CD4-positive, alpha-beta T cell treated with Interleukin-15 for 1 hour (primary cell): ENCODE data around the gene ZBTB5.
"Not testable (repeated sequence)": the region's sequence is repeated elsewhere in the genome, so short reads cannot be mapped to it uniquely, and the experiment has no call there.

Source experiments
- DNase-seq: peaks from one replicate; pipeline ENCODE4 v3.0.0-alpha.2; 2020

The ZBTB5 gene

GRCh38 chr9:37447111-37447510, 18.1 kb downstream of the ZBTB5 start:
- no peak for DNase-seq

DNA sequence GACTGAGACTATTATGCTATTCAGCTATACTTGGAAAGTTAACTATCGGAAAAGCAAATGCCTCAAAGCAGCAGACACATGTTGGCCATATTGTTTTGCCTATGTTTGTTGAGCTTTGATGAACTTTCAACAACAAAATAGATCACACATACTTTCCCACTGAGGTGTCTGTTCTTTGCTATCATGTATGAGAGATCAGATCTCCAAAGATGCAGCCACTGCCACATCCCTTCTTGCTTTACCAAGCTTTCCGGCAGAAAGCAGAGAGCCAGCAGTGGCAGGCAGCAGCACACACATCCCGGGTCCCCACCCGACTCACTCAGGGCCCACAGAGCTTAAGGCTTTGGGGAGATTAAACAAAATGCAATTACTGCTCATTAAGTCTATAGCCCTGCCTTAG, 18.8 kb downstream of the ZBTB5 start:
- no peak for DNase-seq

GRCh38 chr9:37445832-37446231, 19.4 kb downstream of the ZBTB5 start:
- DNase-seq: no peak

DNA sequence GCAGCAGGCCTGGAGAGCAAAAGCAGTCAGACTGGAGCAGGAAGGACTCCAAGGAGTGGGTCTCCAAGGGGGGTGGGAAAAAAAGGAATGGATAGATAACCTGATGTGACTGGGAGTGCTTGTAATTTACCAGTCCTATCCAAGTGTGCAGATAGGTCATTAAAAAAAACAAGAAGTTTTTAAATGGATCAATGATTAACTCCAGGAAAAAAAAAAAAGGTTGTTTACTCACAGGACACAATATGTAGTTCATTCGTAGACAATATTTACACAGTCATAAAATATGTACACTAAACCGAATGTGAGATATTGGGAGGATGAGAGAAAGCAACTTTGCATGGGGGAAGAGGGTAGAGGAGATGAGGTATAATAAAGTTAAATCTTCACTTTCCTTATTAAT, 20.4 kb downstream of the ZBTB5 start:
- DNase-seq: no peak

GRCh38 chr9:37443566-37443965, 21.7 kb downstream of the ZBTB5 start:
- no peak for DNase-seq

- DNase-seq: no peak
Measured at GRCh38 chr9:37442556-37442955, 22.7 kb downstream of the ZBTB5 start.

- DNase-seq: no peak
Measured at GRCh38 chr9:37441776-37442370, 23.4 kb downstream of the ZBTB5 start.

DNA sequence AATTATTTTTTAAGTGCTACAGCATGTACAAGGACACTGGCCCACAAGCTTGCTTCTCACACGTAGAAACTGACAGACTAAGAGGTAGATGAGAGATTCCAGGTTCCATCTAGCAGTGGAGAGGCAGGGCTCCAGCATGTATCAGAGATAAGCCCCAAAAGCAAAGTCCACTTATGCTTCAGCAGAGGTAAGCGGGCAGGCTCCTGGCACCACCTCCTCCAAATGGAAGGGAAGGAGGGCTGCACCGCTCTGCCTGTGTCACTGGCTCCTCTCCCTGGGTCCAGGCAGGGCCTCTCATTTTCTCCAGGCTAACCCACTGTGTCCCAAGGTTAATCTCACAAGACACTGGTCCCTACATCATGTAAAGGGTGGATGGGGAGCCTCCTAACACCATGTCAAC, 26.9 kb downstream of the ZBTB5 start:
- DNase-seq: no peak

DNA sequence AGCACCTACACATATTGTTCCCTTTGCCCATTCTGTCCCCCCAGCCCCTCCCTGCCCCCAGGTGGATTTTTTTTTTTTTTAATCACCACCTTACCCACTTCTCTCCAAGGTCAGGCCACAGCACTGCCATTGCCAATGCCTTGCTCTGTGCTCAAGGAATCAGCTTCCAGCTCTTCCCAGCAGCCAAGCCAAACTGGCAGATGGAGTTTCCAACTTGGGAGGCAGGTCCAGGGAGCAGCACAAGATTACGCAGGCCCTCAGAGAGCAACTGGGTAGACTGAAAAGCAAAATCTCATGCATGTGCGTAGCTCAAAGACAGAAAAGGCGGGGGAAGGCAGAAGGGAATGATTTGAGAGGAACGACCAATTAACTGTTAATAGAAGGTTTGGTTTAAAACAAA, 27.6 kb downstream of the ZBTB5 start:
- no peak for DNase-seq

DNA sequence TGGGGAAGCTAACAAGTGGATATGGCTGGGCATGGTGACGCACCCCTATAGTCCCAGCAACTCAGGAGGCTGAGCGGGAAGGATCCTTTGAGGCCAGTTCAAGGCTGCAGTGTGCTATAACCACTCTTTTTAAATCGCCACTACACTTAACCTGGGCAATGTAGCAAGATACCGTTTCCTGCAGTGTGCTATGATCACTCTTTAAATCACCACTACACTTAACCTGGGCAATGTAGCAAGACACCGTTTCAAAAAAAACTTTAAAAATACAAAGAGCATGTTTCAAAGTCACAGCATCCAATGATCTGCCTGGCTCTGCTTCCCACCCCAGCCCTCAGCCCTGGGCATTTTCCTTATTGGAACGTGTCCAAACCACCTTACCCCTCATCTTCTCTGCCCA, 28.2 kb downstream of the ZBTB5 start:
- DNase-seq: no peak

DNA sequence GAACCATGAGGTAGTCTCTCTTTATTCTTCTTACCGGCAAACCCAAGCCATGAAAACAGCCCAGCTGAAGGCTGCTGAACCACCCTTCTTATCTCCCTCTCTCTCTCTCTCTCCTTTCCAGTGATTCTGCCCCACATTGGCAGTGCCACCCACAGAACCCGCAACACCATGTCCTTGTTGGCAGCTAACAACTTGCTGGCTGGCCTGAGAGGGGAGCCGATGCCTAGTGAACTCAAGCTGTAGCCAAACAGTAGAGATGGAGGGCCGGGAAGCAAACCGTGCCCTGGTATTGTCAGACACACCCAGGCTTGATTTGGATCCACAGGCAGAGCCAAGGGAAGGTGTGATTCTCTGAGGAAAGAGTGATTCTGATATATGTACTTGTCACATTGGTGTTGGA, 28.7 kb downstream of the ZBTB5 start:
- no peak for DNase-seq

DNA sequence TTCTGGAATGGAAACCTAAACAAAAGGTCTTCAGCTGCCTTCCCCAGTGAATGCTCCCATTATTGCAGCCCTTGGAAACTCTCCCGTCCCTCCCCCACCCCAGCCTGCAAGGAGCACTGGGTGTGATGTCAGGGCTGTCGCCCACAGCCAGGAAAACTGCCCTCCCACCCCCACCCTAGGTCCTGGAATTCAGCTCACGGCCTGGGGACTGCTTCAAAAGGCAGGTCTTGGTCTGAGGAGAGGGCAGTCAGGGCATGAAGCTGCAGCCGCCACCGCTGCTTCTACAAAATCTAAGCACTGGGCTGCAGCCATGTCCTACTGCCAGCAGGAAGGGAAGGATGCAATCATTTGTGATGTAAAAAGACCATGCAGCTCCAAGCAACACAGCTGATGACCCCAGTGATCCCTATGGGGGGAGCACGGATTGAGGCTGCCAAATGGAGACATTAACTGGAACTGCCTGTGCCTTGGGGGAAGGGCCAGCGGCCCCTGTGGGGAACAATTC, 31.3 kb downstream of the ZBTB5 start:
- no peak for DNase-seq

- DNase-seq: no peak
Measured at GRCh38 chr9:37432020-37432419, 33.2 kb downstream of the ZBTB5 start.

- DNase-seq: no peak
Measured at GRCh38 chr9:37430841-37431597, 34.2 kb downstream of the ZBTB5 start.

DNA sequence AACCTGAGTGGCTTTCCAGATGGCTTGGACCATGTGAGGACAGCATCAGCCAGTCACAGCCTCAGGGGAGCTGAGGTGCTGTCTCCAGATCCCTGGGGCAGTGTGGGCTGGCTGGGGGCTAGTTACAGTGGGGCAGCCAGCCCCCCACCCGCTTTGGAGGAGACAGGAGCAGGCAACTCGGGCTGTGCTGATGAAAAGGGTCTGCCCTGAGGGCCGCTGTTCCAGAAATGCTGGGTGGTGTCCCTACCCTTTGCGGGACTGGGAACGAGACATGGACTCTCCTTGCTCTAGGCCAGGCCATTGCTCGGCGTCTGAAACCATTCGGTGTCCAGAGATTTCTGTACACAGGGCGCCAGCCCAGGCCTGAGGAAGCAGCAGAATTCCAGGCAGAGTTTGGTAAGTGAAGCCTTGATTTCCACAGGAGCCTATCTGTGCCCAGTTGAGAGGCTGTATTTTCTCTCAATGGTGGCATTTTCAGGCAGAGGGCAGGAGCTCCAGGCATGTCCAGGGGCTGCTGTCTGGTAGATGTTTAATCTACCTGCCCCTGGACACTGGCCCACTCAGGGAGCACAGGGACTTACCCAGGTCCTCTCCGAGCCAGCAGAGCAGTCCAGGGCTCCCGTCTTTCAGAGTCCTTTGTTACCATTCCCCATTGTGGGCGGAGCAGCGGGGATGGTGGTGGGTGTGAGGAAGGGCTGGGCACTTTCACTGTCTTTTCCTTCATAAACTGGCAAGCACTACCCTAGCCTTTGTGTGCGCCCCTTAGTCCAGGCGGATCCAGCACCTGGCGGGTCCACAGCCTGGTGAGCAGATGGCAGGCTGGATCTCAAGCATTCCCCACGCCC, 35.6 kb downstream of the ZBTB5 start:
- DNase-seq: no peak

- DNase-seq: no peak
Measured at GRCh38 chr9:37428345-37428744, 36.9 kb downstream of the ZBTB5 start.

DNA sequence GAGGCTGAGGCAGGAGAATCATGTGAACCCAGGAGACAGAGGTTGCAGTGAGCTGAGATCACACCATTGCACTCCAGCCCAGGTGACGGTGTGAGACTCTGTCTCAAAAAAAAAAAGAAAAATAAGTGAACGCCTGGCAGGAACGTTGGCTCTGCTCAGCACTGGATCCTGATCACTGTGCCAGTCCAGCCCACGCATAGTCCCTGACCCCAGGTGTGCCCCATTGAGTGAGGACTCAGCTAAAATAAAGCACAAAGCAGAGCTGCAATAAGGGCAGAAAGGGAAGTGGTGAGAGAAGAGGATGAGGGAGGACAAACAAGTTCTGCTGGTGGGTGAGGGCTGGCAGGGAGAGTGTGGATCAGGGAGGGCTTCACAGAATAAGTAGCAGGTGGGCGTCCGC, 38.4 kb downstream of the ZBTB5 start:
- DNase-seq: no peak

DNA sequence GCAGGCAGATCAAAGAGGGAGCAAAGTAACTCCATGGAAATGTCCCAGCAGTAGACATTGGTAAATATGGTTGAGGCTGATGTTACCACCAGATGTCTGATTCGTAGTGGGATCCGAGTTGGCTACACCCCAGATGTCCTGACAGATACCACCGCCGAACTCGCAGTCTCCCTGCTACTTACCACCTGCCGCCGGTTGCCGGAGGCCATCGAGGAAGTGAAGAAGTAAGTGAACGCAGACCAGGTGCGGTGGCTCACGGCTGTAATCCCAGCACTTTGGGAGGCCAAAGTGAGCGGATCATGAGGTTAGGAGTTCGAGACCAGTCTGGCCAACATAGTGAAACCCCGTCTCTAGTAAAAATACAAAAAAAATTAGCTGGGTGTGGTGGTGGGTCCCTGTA, 38.8 kb downstream of the ZBTB5 start:
- not testable (repeated sequence) for DNase-seq

GRCh38 chr9:37425298-37425752, 39.9 kb downstream of the ZBTB5 start:
- DNase-seq: no peak

- no peak for DNase-seq
Measured at GRCh38 chr9:37424686-37425297, 40.5 kb downstream of the ZBTB5 start.

DNA sequence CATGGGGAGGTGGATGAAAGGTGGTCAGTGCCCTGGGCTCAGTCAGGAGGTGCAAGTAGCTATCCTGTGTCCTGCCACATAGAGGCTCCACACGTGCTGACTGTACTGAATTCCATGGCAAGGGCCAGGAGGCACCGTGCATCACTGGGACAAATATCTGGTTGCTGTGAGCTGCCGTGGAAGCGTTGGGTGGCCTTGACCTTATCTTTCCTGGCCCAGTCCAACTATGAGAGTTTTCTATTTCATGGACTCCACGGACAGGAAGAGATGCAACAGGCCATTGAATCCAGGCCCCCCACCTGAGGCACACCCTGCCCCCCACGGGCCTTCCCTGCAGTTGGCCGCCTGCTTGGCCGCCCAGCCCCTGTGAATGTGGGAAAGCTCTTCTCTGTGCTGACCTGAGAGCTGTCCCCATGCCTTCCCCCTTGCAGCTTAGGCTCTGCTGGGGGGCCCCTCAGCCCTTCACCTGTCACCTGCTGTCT, 41.0 kb downstream of the ZBTB5 start:
- DNase-seq: no peak

- no peak for DNase-seq
Measured at GRCh38 chr9:37423508-37423907, 41.7 kb downstream of the ZBTB5 start.
